ENCODE results near the gene OTX1. TPM values are rescaled to one million over a fixed set of nuclear protein-coding genes. Genes with fewer than 3 reads are reported as not detected.

Gene OTX1
- polyA plus RNA-seq, 1 donor from 2014 or later, result not detected

DNA sequence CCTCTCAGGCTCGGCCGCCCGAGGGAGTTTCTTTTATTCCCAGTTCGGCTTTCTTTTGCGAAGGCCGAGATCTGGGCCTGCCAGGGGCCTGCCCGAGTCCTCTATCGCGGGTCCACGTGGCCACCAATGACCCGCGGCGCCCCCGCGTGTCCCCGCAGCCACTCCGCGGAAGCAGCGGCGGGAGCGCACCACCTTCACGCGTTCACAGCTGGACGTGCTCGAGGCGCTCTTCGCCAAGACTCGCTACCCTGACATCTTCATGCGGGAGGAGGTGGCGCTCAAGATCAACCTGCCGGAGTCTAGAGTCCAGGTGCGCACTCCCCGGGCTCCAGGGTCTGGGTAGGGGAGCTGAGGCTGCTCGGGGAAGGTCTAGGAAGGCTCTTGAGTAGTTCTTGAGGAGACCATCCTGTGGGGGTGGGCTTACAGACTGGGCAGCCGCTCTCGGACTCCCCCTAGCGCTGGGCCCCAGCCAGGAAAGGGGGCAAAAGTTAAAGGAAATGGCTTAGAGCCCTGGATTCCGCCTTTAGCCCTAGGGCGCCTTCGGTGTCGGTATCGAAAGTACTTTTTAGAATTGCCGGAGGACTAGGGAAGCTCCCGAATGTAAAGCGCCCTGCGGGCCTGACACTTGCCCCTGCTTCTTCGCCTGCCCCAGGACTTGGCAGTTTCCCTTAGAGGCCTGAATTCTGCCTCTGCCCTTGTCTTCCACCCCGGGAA lies 3.4 kb downstream of the OTX1 start:
- no peak overlapping the region for H3K4me2 ChIP-seq (ENCODE audit: low read length)
- no peak for TF ChIP-seq POLR2AphosphoS5 (IDR thresholded peaks at IDR 0.05)
- no peak for TF ChIP-seq EZH2 (IDR thresholded peaks at IDR 0.05; ENCODE audit: borderline replicate concordance, insufficient read depth, low read length, poor library complexity, severe bottlenecking)
- no peak for TF ChIP-seq RAD21 (conservative IDR thresholded peaks at IDR 0.05)
- TF ChIP-seq SMC3 (conservative IDR thresholded peaks at IDR 0.05; ENCODE audit: poor library complexity), result no peak
- no peak for TF ChIP-seq TAF1 (IDR thresholded peaks at IDR 0.05; ENCODE audit: low read depth)
- TF ChIP-seq, protein P1, sequence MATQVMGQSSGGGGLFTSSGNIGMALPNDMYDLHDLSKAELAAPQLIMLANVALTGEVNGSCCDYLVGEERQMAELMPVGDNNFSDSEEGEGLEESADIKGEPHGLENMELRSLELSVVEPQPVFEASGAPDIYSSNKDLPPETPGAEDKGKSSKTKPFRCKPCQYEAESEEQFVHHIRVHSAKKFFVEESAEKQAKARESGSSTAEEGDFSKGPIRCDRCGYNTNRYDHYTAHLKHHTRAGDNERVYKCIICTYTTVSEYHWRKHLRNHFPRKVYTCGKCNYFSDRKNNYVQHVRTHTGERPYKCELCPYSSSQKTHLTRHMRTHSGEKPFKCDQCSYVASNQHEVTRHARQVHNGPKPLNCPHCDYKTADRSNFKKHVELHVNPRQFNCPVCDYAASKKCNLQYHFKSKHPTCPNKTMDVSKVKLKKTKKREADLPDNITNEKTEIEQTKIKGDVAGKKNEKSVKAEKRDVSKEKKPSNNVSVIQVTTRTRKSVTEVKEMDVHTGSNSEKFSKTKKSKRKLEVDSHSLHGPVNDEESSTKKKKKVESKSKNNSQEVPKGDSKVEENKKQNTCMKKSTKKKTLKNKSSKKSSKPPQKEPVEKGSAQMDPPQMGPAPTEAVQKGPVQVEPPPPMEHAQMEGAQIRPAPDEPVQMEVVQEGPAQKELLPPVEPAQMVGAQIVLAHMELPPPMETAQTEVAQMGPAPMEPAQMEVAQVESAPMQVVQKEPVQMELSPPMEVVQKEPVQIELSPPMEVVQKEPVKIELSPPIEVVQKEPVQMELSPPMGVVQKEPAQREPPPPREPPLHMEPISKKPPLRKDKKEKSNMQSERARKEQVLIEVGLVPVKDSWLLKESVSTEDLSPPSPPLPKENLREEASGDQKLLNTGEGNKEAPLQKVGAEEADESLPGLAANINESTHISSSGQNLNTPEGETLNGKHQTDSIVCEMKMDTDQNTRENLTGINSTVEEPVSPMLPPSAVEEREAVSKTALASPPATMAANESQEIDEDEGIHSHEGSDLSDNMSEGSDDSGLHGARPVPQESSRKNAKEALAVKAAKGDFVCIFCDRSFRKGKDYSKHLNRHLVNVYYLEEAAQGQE (IDR thresholded peaks at IDR 0.05; ENCODE audit: borderline replicate concordance), result no peak
- TF ChIP-seq CTCF (IDR thresholded peaks at IDR 0.05; ENCODE audit: poor library complexity, severe bottlenecking), result no peak
- TF ChIP-seq EP300 (conservative IDR thresholded peaks at IDR 0.05; ENCODE audit: poor library complexity, severe bottlenecking), result no peak
- no peak for TF ChIP-seq MXI1 (conservative IDR thresholded peaks at IDR 0.05; ENCODE audit: poor library complexity, severe bottlenecking)
- no peaks in the 10 kb centered on the region for H3K36me3 ChIP-seq (ENCODE audit: insufficient read depth, low read length)
- H2AFZ ChIP-seq (ENCODE audit: low read depth, low read length), result no peak overlapping the region
- peaks cover 14% of the 10 kb centered on the region for H3K9me3 ChIP-seq (ENCODE audit: low read length)
- peaks cover 99% of the 10 kb centered on the region for H3K27me3 ChIP-seq (ENCODE audit: insufficient read depth, low read depth, low read length)
- H3K79me2 ChIP-seq (replicated peaks; ENCODE audit: insufficient read depth, low read length), result no peaks in the 10 kb centered on the region
- H3K4me3 ChIP-seq (ENCODE audit: low read length), result no peak overlapping the region
- no peaks in the 10 kb centered on the region for H3K9me2 ChIP-seq (ENCODE audit: insufficient read depth, low read length)
- H3K9ac ChIP-seq (ENCODE audit: low read length), result no peak overlapping the region
- H4K20me1 ChIP-seq (ENCODE audit: insufficient read depth), result no peaks in the 10 kb centered on the region
- H3F3A ChIP-seq (ENCODE audit: insufficient read depth, low read length, poor library complexity, severe bottlenecking), result no peaks in the 10 kb centered on the region
- H3K27ac ChIP-seq (ENCODE audit: low read length), result no peak overlapping the region

- H3K4me3 ChIP-seq (ENCODE audit: low read length), result no peak overlapping the region
- no peak for TF ChIP-seq SMC3 (conservative IDR thresholded peaks at IDR 0.05; ENCODE audit: poor library complexity)
- TF ChIP-seq POLR2AphosphoS5 (IDR thresholded peaks at IDR 0.05), result no peak
- no peak for TF ChIP-seq EZH2 (IDR thresholded peaks at IDR 0.05; ENCODE audit: borderline replicate concordance, insufficient read depth, low read length, poor library complexity, severe bottlenecking)
- TF ChIP-seq, protein P1 (IDR thresholded peaks at IDR 0.05; ENCODE audit: borderline replicate concordance), result no peak
- no peak for TF ChIP-seq MXI1 (conservative IDR thresholded peaks at IDR 0.05; ENCODE audit: poor library complexity, severe bottlenecking)
- TF ChIP-seq EP300 (conservative IDR thresholded peaks at IDR 0.05; ENCODE audit: poor library complexity, severe bottlenecking), result no peak
- TF ChIP-seq CTCF (IDR thresholded peaks at IDR 0.05; ENCODE audit: poor library complexity, severe bottlenecking), result no peak
- no peak for TF ChIP-seq RAD21 (conservative IDR thresholded peaks at IDR 0.05)
- TF ChIP-seq TAF1 (IDR thresholded peaks at IDR 0.05; ENCODE audit: low read depth), result no peak
- no peak overlapping the region for H2AFZ ChIP-seq (ENCODE audit: low read depth, low read length)
- H4K20me1 ChIP-seq (ENCODE audit: insufficient read depth), result no peaks in the 10 kb centered on the region
- H3K27ac ChIP-seq (ENCODE audit: low read length), result no peak overlapping the region
- no peaks in the 10 kb centered on the region for H3K9me2 ChIP-seq (ENCODE audit: insufficient read depth, low read length)
- H3K4me2 ChIP-seq (ENCODE audit: low read length), result no peak overlapping the region
- no peak overlapping the region for H3K9ac ChIP-seq (ENCODE audit: low read length)
- H3K36me3 ChIP-seq (ENCODE audit: insufficient read depth, low read length), result no peaks in the 10 kb centered on the region
- peaks cover 14% of the 10 kb centered on the region for H3K9me3 ChIP-seq (ENCODE audit: low read length)
- peaks cover 98% of the 10 kb centered on the region for H3K27me3 ChIP-seq (ENCODE audit: insufficient read depth, low read depth, low read length)
- no peaks in the 10 kb centered on the region for H3F3A ChIP-seq (ENCODE audit: insufficient read depth, low read length, poor library complexity, severe bottlenecking)
- no peaks in the 10 kb centered on the region for H3K79me2 ChIP-seq (replicated peaks; ENCODE audit: insufficient read depth, low read length)
These were observed 4.2 kb downstream of the OTX1 start for GRCh38 chr2:63054841-63055225.
